Activated B cell treated with CpG ODN at 0.5 μM for 24 hours (primary cell): ENCODE results near the gene TYW3. TPM values are rescaled to one million over a fixed set of nuclear protein-coding genes. Genes with fewer than 3 reads are reported as not detected.
"Not testable (repeated sequence)": the region's sequence is repeated elsewhere in the genome, so short reads cannot be mapped to it uniquely, and the experiment has no call there.

Source experiments
- ATAC-seq: fragments of 200-7000 bp; cut with Tn5 transposase; one replicate; pipeline ENCODE4 v1.10.0; 2021; ENCODE audit warnings: low read depth, mild to moderate bottlenecking, moderate library complexity
- CTCF ChIA-PET: fragments of 350-600 bp; sonication (Branson Sonifier 250); formaldehyde crosslinking; loops from one replicate; lab custom pipeline; 2021; ENCODE audit warnings: antibody characterized with exemption; lab: Charles Lee
- POLR2A ChIA-PET: fragments of 350-600 bp; sonication (Branson Sonifier 250); formaldehyde crosslinking; loops from one replicate; lab custom pipeline; 2021; ENCODE audit warnings: antibody characterized with exemption; lab: Charles Lee
- DNase-seq: peaks from one replicate; pipeline ENCODE4 v3.0.0; 2022
- H3K27ac Mint-ChIP-seq: one replicate; pipeline ENCODE4 v1.8.0; 2020; ENCODE audit warnings: mixed read lengths
- H3K27me3 Mint-ChIP-seq: one replicate; pipeline ENCODE4 v1.8.0; 2021; ENCODE audit warnings: mixed read lengths
- H3K36me3 Mint-ChIP-seq: one replicate; pipeline ENCODE4 v1.8.0; 2021; ENCODE audit warnings: low read depth, mixed read lengths
- H3K4me1 Mint-ChIP-seq: one replicate; pipeline ENCODE4 v1.8.0; 2021; ENCODE audit warnings: mixed read lengths
- H3K4me3 Mint-ChIP-seq: one replicate; pipeline ENCODE4 v1.8.0; 2020; ENCODE audit warnings: mild to moderate bottlenecking, mixed read lengths
- H3K9me3 Mint-ChIP-seq: one replicate; pipeline ENCODE4 v1.8.0; 2020; ENCODE audit warnings: mixed read lengths
- CTCF ChIP-seq: fragments of 200-600 bp; IDR thresholded peaks from one replicate; pipeline ENCODE4 v1.8.0; 2022; ENCODE audit warnings: antibody characterized with exemption, mild to moderate bottlenecking
- intact Hi-C: fragments of 100-400 bp; cut with micrococcal nuclease; formaldehyde crosslinking; loops from one replicate; pipeline ENCODE4 v1.15.1; 2024
- total RNA-seq: library from RNA; stranded (reverse); gene quantifications from 2 replicates; pipeline ENCODE4 v1.2.3, GENCODE V29; 2022

The TYW3 gene
- total RNA-seq, 1 donor from 2014 or later = 32.6 TPM

GRCh38 chr1:74728736-74729135, 4.2 kb upstream of the TYW3 start:
- CTCF ChIA-PET = no interaction called here
- Mint-ChIP-seq H3K4me3 (no peak overlapping the region), H3K27ac (no peak overlapping the region), H3K4me1 (peaks cover 23% of the 10 kb centered on the region), H3K9me3 (peaks cover 5% of the 10 kb centered on the region), H3K36me3 (peaks cover 53% of the 10 kb centered on the region), H3K27me3 (no peaks in the 10 kb centered on the region)
- POLR2A ChIA-PET = no interaction called here
- intact Hi-C loops = no loop called here
- DNase-seq (no peak), ATAC-seq (no peak)
- no peak for TF ChIP-seq CTCF

GRCh38 chr1:74729741-74730478, 3.0 kb upstream of the TYW3 start:
- ChIA-PET POLR2A (no interaction called here), CTCF (no interaction called here)
- no peak for TF ChIP-seq CTCF
- DNase-seq = no peak
- Mint-ChIP-seq H3K4me1 (peaks cover 35% of the 10 kb centered on the region), H3K4me3 (no peak overlapping the region), H3K27ac (no peak overlapping the region), H3K27me3 (no peaks in the 10 kb centered on the region), H3K36me3 (peaks cover 44% of the 10 kb centered on the region), H3K9me3 (peaks cover 5% of the 10 kb centered on the region)
- intact Hi-C loops = loop anchor here (10.0 kb wide), 1 partner anchor 995 kb away; the partner anchor contains the start of gene ACADM
- ATAC-seq = no peak

GRCh38 chr1:74731399-74732052, 1.4 kb upstream of the TYW3 start:
- ATAC-seq (no peak), DNase-seq (no peak)
- CTCF ChIA-PET = no interaction called here
- H3K27me3 Mint-ChIP-seq = no peaks in the 10 kb centered on the region
- no peak for TF ChIP-seq CTCF
- POLR2A ChIA-PET = no interaction called here
- H3K4me3 Mint-ChIP-seq = peak overlapping the region; percentile 49
- H3K27ac Mint-ChIP-seq = peak overlapping the region; percentile 42
- H3K4me1 Mint-ChIP-seq = peaks cover 40% of the 10 kb centered on the region
- intact Hi-C loops = loop anchor here (2.0 to 10.0 kb wide), 2 partner anchors 993 to 1055 kb away; partner anchors contain the start of genes ACADM and RABGGTB
- H3K9me3 Mint-ChIP-seq = peaks cover under 1% of the 10 kb centered on the region
- peaks cover 39% of the 10 kb centered on the region for H3K36me3 Mint-ChIP-seq

- POLR2A ChIA-PET = interaction anchor here (0.6 to 1.7 kb wide), 4 partner anchors 9 to 1054 kb away, joined by 3 to 12 read pairs (median 4); partner anchors contain the start of genes FPGT, LRRIQ3 and RABGGTB
- peak; percentile 18 for DNase-seq
These were observed 643 bp upstream of the TYW3 start for GRCh38 chr1:74732071-74732946.

More at GRCh38 chr1:74732071-74732946, 643 bp upstream of the TYW3 start:
- ATAC-seq = peak; percentile 5
- Mint-ChIP-seq H3K4me1 (peaks cover 40% of the 10 kb centered on the region), H3K36me3 (peaks cover 40% of the 10 kb centered on the region), H3K27ac (peak overlapping the region; percentile 97), H3K4me3 (peak overlapping the region; percentile 96)
- H3K9me3 Mint-ChIP-seq, H3K27me3 Mint-ChIP-seq: not testable (repeated sequence)
- CTCF ChIA-PET = interaction anchor here (1.1 to 1.7 kb wide), 2 partner anchors 19 to 533 kb away, joined by 3 to 6 read pairs; partner anchors contain the start of gene FPGT
- intact Hi-C loops = loop anchor here (2.0 to 10.0 kb wide), 2 partner anchors 992 to 1054 kb away; partner anchors contain the start of genes ACADM and RABGGTB
